GM21619 (cell line): Measurements from ENCODE around the gene ZNF385A.
"Not testable (repeated sequence)": the region's sequence is repeated elsewhere in the genome, so short reads cannot be mapped to it uniquely, and the experiment has no call there.

Source experiments
- ATAC-seq: cut with Tn5 transposase; IDR thresholded peaks from one replicate; pipeline ENCODE4 v1.9.1; 2021; ENCODE audit not compliant: unreplicated experiment

Gene ZNF385A

GRCh38 chr12:54357506-54358190 is 26.9 kb downstream of the ZNF385A start:
- ATAC-seq, result no peak

GRCh38 chr12:54356951-54357356 is 27.6 kb downstream of the ZNF385A start:
- ATAC-seq, result no peak

GRCh38 chr12:54356228-54356627 is 28.3 kb downstream of the ZNF385A start:
- no peak for ATAC-seq

GRCh38 chr12:54355104-54355815 is 29.3 kb downstream of the ZNF385A start:
- no peak for ATAC-seq

GRCh38 chr12:54354271-54354670 is 30.3 kb downstream of the ZNF385A start:
- ATAC-seq, result not testable (repeated sequence)

GRCh38 chr12:54352891-54353874 is 31.4 kb downstream of the ZNF385A start:
- ATAC-seq, result no peak

- no peak for ATAC-seq
Measured at GRCh38 chr12:54352022-54352531, 32.5 kb downstream of the ZNF385A start.

- ATAC-seq, result no peak
Measured at GRCh38 chr12:54351341-54351740, 33.2 kb downstream of the ZNF385A start.

GRCh38 chr12:54350743-54351142 is 33.8 kb downstream of the ZNF385A start:
- ATAC-seq, result no peak

GRCh38 chr12:54349679-54350078 is 34.9 kb downstream of the ZNF385A start:
- no peak for ATAC-seq

- no peak for ATAC-seq
Measured at GRCh38 chr12:54349036-54349435, 35.5 kb downstream of the ZNF385A start.

GRCh38 chr12:54341378-54342300 is 42.9 kb downstream of the ZNF385A start:
- ATAC-seq, result no peak

GRCh38 chr12:54340846-54341245 is 43.7 kb downstream of the ZNF385A start:
- no peak for ATAC-seq

GRCh38 chr12:54338698-54339296 is 45.7 kb downstream of the ZNF385A start:
- no peak for ATAC-seq

GRCh38 chr12:54337854-54338650 is 46.5 kb downstream of the ZNF385A start:
- ATAC-seq, result no peak

- ATAC-seq, result no peak
Measured at GRCh38 chr12:54337280-54337842, 47.2 kb downstream of the ZNF385A start.

GRCh38 chr12:54333420-54334034 is 51.0 kb downstream of the ZNF385A start:
- ATAC-seq, result no peak

GRCh38 chr12:54331461-54331860 is 53.1 kb downstream of the ZNF385A start:
- no peak for ATAC-seq
